RKO (cell line): ENCODE measurements around the gene CDKN2C.

Experiments used
- DNase-seq: peaks from one replicate; pipeline ENCODE4 v3.0.0-alpha.2; 2016; ENCODE audit warnings: low spot score

CDKN2C gene

DNA sequence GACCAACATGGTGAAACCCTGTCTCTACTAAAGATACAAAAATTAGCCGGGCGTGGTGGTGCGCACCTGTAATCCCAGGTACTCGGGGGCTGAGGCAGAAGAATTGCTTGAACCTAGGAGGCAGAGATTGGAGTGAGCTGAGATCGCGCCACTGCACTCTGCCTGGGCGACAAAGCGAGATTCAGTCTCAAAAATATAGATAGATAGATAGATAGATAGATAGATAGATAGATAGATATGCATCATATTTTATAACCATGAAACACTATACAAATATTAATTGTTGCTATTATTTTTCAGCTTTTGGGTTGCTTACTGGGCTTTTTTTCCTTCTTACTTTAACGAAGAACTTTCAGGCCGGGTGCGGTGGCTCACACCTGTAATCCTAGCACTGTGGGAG, 5.2 kb upstream of the CDKN2C start:
- no peak for DNase-seq

DNA sequence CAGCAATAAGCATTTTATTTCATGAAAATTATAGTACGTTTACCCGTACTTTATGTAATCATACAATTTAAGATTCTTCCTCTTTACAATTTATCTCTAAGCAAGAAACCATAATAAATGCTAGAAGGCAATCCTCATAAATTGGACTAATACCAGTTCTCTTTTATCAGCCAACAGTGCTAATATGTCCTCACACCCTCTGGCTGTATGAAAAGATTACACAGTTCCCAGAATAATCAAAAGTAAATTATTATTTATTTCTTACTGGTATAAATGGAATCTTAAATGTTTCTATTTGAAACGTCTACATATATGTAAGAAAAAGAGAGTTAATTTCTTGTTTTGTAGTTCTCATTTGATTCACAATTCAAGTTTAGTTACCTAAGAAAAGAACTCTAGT, 3.1 kb upstream of the CDKN2C start:
- no peak for DNase-seq

DNA sequence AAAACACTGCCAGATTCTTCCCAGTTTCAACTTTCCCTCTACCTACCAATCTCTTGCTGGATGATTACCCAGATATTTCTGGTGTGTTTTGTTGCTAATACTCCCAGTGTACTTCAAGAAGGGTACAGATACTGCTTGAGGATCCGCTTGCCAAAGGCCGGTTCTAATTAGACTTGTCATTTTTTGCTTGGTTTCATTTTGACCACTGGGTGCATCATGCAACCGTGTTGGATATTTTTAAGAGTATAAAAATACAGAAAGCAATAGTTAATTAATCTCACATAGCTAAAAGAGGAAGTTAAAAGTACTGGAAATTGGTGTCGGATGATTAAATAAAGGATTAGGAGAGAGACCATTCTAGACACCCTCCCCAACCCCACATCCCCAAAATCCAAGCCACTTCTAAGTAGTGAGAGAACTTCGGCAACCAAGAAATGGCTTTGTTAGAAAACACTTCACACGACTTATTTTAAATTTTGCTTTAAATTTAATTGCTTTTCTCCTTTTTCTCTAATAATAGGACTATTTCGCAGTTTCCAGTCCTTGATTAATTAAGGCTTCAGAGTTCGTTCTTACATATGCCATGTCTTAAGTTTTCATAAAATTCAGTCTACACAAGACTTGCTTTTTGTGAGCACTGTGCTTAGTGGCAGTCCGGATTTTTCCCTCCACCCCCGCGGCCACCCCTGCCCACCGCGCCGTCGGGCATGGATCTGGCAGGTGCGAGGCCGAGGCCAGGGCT, 2.5 kb upstream of the CDKN2C start:
- peak; percentile 47 for DNase-seq

DNA sequence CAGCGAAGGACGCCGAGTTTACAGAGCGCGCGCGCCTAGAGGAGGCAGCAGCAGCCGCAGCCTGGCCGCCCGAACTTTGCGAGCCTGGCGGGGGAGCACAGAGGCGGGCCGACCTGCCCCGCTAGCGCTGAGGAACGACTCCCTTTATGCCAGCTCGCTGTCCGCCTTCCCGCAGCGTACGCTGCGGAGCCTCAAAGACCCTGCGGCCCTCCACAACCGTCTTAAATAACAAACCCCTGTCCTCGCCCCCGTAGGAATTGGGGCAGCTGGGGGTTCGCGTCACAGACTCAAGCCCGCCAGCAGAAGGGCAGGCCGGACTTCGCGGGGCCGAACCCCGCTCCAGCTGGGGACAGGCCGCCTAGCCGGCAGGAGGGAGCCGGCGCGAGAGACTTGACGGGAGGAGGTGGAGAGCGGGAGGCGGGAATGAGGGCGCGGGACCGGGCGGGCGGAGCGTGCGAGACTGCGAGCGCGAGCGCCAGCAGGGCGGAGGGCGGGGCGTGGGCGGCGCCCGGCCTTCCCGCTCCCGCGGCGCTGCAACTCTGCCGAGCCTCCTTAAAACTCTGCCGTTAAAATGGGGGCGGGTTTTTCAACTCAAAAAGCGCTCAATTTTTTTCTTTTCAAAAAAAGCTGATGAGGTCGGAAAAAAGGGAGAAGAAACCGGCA, 1.8 kb upstream of the CDKN2C start:
- DNase-seq, result peak; percentile 87

DNA sequence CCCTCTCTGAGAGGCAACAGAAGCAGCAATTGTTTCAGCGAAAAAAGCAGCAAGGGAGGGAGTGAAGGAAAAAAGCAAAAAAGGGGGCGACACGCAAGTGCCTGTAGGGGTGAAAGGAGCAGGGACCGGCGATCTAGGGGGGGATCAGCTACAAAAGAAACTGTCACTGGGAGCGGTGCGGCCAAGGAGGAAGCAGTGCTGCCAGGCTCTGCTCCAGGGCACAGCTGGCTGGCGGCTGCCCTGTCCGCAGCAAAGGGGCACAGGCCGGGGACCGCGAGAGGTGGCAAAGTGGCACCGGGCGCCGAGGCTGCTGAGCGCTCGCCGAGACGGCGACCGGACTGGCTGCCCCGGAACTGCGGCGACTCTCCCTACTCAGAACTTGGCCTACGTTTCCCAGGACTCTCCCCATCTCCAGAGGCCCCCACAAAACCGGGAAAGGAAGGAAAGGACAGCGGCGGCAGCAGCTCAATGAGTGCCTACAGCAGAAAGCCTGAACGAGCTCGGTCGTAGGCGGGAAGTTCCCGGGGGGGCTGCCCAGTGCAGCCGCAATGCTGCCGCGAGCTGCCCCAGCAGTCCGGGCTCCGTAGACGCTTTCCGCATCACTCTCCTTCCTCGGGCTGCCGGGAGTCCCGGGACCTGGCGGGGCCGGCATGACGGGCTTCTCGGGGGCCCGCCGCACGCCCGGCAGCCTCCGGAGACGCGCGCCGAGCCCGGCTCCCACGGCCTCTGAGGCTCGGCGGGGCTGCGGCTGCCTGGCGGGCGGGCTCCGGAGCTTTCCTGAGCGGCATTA, 1.0 kb upstream of the CDKN2C start:
- peak; percentile 63 for DNase-seq

DNA sequence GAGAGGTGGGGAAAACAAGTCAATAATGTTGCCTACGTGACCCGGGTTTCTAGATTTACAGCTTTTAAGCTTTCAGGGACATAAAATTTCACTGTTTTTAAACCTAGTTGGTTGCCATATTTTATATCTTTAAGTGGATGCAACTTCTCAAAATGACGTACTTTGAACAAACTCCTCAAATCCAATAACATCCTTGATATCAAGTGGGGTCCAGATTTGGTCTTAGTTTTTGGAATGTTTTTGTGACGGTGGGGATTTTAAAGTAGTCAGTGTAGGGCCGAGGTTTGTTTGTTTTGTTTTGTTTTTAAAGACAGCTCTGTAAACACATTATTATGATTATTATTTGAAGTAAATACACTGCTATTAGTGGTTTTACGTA, 453 bp downstream of the CDKN2C start:
- DNase-seq, result peak; percentile 39

DNA sequence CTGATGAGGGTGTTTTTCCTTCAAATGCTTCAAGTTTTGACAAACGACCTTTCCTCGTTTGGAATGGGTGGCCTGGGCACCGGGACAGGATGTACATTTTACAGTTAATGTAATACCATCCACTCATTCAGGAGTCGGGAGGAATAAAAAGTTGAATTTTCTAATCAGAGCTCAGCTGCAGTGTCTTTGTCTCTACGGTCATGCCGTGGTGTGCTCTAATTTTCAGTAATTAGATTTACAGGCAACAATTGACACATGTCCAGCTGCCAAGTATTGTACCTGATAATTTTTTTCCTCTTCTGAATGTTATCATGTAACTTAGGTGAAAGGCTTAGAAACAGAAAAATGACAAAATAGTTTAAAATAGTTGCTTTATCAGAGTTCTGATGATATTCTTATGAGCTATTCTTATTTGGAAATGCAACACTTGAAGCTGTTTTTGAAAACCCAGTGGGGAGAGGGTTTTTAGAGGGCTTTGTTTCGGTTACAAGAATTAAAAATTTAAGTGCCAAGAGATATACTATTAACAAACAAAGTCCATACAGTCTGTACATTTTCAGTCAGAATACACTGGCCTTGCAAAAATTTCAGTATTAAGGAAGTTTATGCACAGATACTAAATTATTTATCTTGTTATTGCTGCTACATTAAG, 1.0 kb downstream of the CDKN2C start:
- DNase-seq, result peak; percentile 40

DNA sequence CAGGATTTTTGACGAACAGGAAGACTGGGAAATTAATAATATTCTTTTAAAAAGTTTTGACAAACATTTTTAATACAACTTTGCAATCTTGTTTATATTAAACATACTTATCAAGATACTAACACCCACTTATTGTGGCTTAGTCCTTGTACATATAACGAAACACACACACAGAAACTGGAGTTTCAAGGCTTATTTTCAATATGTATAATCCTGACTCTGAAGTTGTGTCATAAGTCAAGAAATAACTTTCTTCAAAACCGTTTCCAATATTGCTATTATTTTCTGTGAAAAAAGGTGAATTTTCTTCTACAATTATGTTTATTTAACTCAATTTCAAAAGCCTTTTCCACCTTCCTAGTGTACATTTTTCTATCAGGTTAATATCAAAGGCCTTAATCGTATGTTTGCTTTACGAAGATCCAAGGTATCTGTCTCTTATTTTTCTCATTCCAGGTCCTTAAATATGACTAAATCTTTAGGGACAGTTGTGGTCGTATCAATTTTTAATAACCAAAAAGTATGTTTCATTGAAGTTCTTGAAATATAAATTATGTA, 1.8 kb downstream of the CDKN2C start:
- DNase-seq, result no peak

DNA sequence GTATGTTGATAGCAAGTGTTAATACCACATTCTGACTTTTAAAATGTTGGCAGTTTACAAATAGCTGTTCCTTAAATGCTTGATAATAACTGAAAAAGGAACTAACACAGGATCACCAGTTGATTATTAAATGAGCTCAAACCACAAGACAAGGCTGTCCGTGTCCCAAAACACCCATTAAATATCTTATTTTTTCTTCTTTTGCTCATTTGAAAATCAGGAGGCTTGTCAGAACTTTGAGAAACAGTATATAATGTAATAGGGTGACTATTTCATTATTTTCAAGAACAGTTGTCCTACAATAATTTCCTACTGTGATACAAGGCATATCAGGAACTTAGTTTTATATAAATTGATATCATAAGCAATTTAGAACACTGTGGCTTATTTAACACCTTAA, 2.7 kb downstream of the CDKN2C start:
- no peak for DNase-seq

DNA sequence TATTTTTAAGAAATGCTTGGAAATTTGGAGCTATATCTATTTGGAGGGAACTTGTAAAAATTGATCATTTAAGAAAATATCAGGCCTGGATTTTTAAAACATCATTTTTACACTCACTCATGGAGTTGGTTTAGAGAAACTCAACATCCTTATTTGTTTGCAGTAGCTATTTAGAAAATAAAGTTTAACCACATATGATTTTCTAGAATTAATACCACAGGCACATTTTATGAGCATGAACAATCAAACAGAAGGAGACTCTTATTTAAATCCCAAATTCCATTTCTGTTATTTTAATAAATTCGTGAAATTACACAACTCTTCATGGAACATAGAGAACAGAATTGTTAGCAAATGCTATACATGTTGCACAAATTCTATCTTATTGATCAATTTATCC, 3.2 kb downstream of the CDKN2C start:
- DNase-seq, result no peak

DNA sequence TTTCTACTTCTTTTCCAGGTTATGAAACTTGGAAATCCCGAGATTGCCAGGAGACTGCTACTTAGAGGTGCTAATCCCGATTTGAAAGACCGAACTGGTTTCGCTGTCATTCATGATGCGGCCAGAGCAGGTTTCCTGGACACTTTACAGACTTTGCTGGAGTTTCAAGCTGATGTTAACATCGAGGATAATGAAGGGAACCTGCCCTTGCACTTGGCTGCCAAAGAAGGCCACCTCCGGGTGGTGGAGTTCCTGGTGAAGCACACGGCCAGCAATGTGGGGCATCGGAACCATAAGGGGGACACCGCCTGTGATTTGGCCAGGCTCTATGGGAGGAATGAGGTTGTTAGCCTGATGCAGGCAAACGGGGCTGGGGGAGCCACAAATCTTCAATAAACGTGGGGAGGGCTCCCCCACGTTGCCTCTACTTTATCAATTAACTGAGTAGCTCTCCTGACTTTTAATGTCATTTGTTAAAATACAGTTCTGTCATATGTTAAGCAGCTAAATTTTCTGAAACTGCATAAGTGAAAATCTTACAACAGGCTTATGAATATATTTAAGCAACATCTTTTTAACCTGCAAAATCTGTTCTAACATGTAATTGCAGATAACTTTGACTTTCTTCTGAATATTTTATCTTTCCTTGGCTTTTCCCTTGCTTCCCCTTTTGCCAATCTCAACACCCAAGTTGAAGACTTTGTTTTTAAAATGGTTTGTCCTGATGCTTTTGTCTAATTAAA, 4.0 kb downstream of the CDKN2C start:
- no peak for DNase-seq

DNA sequence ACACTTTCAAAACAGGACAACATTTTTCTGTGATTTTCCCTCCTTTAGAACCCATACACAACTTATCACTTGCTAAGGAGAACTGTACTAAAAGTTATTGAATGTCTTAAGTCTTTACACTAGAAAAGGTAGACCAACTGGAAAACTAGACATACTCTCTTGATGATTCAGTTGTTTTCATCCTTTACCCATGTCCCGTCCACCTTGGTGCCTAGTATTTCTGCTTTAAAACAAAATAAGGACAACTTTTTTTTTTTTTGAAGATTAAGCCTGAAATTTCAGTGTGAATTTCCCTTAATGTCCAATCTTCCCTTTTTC, 4.5 kb downstream of the CDKN2C start:
- DNase-seq, result no peak

DNA sequence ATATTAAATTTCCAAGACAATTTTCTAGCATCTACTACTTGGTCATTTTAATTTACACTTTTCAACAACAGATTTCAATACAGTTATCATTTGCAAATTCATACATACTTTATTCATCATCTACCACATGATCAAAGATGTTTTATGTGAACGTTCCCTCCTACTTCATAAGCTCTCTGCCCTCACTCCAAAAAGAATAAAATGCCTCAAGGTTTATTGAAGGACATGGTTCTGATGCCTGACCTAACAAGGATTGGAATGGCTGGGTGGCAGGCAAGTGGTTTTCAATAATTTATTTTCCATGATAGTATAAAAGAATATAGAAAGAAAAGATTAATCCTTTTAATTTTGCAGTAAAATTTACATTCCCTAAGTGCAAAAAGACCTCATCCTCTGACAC, 5.4 kb downstream of the CDKN2C start:
- no peak for DNase-seq

DNA sequence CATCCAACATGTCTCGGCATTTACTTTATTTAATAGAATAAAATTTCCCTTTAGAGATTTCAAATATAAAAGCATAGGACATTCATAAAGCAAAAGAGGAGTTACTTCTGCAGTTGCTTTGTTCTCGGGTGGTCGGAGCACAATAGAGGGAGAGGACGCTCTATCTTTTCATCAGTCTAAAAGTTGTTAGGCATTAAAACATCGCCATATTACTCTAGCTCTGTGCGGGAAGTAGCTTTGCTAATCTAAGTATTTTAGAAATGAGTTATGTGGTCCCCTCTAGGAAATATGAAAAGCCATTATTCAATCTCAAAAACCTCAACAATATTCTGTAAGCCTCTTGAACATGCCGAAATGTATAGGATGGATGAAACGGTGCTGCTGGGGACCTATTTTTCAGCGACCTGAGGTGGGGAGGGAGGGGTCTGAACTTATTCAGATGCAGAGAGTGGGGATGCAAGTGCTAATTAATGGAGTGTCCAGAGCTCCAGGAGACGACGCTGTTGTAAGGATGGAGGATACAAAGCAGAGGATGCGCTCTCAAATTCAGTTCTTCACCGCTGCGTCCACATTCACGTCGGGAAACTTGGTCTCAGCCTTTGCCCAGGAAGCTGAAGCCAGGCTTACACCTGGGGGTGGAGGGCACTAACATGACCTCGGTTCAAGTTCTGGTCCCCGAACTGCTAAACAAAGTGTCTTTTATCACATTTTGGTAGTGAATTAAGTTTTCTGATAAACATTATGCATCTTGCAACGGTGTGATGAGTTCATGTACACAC, 6.3 kb downstream of the CDKN2C start:
- no peak for DNase-seq

DNA sequence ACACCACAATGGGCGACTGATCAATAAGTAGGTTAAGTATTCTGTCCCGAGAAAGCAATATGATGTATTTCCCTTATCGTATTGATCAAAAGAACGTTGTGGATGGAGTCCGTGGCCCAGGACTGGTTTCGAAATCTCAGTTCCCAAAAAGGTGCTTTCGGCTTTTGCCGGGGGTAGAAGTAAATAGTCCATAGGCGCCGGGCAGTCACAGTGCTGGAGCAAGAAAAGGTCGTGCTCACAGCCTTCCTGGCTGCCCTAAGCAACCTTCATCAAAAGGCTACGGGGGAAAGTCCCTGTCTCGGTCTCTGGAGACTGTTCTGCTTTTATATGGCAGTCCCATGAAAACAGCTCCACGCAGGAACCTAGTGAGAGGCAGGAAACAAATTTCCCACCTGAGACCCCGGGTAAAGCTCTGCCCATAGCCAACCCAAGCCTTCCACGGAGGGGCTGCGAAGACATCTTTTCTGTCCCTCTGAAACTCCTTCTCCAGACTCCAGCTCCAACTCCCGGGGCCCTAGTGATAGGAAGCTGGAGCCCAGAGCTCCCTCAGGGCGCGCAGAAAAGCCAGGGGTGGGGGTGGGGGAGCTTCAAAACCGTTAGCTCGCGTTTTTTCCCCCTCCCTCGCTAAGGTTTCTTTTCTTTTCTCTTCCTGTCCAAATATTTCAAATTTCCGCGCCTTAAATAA, 7.0 kb downstream of the CDKN2C start:
- peak; percentile 28 for DNase-seq

DNA sequence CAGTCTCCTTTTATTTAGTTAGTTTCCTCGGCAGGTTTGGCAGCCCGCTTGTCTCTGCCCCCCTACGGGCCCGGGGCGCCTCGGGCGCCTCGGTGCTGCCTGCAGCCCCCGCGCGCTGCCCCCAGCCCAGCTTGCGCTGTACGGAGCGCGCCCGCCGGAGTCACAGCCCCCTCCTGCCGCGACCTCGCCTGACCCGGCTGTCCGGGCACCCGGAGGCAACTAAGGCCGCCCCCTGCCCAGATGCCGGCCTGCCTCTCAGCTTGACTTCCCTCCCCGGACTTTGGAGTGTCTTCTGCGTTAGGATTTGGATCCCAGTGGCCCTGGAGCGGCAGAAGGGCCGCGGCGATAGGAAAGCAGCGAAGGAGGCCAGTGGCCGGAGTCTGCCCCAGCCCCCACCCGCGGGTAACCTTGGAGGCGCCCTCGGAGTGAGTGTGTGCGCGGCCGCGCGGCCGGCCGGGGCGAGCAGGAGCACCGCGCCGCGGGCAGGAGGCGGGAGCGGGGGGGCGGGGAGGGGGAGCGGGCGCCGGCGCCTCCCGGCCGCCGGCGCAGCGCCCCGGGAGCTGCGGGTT, 7.6 kb downstream of the CDKN2C start:
- peak; percentile 65 for DNase-seq

DNA sequence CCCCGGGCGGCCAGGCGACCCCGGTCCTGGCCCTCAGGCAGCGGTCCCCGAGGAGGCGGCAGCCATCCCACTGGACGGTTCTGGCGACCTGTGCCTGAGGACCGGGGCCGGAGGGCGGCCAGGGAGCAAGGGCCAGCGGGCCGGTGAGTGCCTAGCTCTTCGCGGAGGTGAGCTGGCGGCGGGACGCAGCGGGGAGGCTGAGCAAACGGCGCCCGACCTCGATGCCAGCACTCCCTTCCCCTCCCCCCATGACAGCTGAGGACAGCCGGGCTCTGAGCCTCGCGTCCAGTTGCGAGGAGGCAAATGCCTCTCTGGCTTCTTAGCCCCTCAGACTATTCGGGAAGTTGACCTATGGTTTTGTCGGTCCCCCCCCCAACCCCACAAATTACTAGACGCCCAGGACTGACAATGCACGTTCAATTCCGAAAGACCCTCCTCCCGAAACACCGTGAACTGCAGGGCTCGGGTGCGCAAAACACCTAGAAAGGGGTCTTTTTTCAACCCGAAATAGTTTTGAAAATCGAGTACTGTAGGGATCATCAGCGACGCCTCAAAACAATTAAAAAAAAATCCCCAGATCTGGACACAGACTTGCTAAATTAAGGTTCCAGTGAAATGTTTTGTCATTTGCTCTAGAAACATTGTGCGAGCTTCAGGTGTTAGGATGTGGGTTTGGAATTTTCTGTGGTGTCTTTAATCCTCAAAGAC, 8.3 kb downstream of the CDKN2C start:
- DNase-seq, result peak; percentile 80

DNA sequence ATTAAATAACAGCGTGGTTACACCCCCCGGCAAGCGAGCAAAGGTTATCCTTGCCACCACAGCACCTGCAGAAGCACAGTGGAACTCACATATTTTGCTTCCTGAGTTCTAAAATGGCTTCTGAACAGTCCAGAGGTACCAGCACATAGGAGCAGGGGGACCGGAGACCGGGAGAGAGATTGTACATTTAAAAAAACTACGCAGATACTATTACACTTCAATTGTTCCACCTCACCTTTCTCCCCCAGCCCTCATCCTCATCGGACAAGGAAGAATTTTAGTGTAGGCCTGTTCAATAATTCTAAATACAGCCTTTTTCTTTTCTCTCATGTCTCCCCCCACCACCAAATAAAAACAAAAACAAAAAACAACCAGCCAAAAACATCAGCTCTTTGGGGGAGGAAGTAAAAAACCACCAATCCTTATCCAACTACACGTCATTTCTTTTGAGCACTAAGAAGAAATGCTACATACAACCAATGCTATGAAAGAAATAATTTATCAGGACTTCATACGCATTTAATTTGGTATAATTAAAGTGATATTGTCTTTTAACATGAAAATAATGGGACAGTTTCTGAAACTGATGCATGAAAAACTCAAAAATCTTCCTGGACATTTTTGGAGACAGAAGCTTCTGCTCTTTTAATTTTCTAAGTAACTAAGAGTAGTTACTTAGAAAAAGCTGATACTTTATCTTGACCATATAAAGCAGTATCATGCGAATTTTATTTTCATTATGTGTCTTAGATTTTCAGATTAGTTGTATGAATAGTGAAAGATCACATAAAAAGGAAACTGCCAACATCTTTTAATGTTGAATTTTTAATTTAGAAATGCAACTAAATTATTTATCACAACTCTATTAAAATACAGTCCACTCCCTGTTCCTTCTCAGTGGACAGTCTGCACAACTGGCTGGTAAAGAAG, 9.1 kb downstream of the CDKN2C start:
- DNase-seq, result peak; percentile 56
